PC-9 (cell line): ENCODE results near the gene LONP2. TPM values are rescaled to one million over a fixed set of nuclear protein-coding genes. Genes with fewer than 3 reads are reported as not detected.

ENCODE experiments used
- BruUV-seq: library from RNA; stranded (reverse); fragments of 400-500 nt; replicated peaks from 2 replicates; lab custom pipeline; 2021; lab: Mats Ljungman, UMichigan
- CTCF ChIA-PET: fragments of 300-600 bp; sonication (Branson Sonifier 250); formaldehyde crosslinking; loops from one replicate; lab custom pipeline; 2022; ENCODE audit warnings: antibody characterized with exemption; lab: Charles Lee
- POLR2A ChIA-PET: fragments of 300-600 bp; sonication (Branson Sonifier 250); formaldehyde crosslinking; loops from one replicate; lab custom pipeline; 2022; ENCODE audit warnings: antibody characterized with exemption; ENCODE audit not compliant: unreplicated experiment; lab: Charles Lee
- DNase-seq, 2 experiments: peaks; one replicate each; pipeline versions ENCODE4 v3.0.0 to v3.0.0-alpha.2; 2015 to 2022; ENCODE audit warnings: mixed read lengths in 1 of 2
- H2AFZ ChIP-seq: fragments of 200-600 bp; sonication (generic); 2 replicates; pipeline ENCODE4 v1.8.1; 2017; ENCODE audit warnings: antibody characterized with exemption
- H3F3A ChIP-seq: fragments of 200-600 bp; sonication (generic); 2 replicates; pipeline ENCODE4 v1.8.1; 2017; ENCODE audit warnings: antibody characterized with exemption, mild to moderate bottlenecking, low read depth; ENCODE audit not compliant: insufficient read depth
- H3K27ac ChIP-seq: fragments of 200-600 bp; sonication (generic); 2 replicates; pipeline ENCODE4 v1.6.1; 2016; ENCODE audit warnings: mixed run types
- H3K27me3 ChIP-seq: fragments of 200-600 bp; sonication (generic); 2 replicates; pipeline ENCODE4 v1.6.1; 2016; ENCODE audit warnings: low read depth, mixed run types; ENCODE audit not compliant: insufficient read depth
- H3K36me3 ChIP-seq: fragments of 200-600 bp; sonication (generic); 2 replicates; pipeline ENCODE4 v1.6.1; 2016; ENCODE audit warnings: low read depth, mixed run types
- H3K4me1 ChIP-seq: fragments of 200-600 bp; sonication (generic); replicated peaks from 2 replicates; pipeline ENCODE4 v1.6.1; 2016; ENCODE audit warnings: mixed run types; ENCODE audit not compliant: insufficient read depth
- H3K4me2 ChIP-seq: fragments of 200-600 bp; sonication (generic); 2 replicates; pipeline ENCODE4 v1.6.1; 2017; ENCODE audit warnings: mixed run types
- H3K4me3 ChIP-seq: fragments of 200-600 bp; sonication (generic); 2 replicates; pipeline ENCODE4 v1.6.1; 2016; ENCODE audit warnings: mixed run types
- H3K79me2 ChIP-seq: fragments of 200-600 bp; sonication (generic); 2 replicates; pipeline ENCODE4 v1.6.1; 2017; ENCODE audit warnings: low read depth, mixed run types
- H3K9me2 ChIP-seq: fragments of 200-600 bp; sonication (generic); 2 replicates; pipeline ENCODE4 v1.8.1; 2017; ENCODE audit warnings: mild to moderate bottlenecking; ENCODE audit not compliant: insufficient read depth
- H3K9me3 ChIP-seq: fragments of 200-600 bp; sonication (generic); 2 replicates; pipeline ENCODE4 v1.8.1; 2016; ENCODE audit warnings: low read depth; ENCODE audit not compliant: insufficient read depth
- H4K20me1 ChIP-seq: fragments of 200-600 bp; sonication (generic); 2 replicates; pipeline ENCODE4 v1.8.1; 2017; ENCODE audit not compliant: insufficient read depth
- CTCF ChIP-seq: fragments of 200-600 bp; sonication (generic); conservative IDR thresholded peaks from 2 replicates; pipeline ENCODE4 v1.6.1; 2017; ENCODE audit warnings: mixed run types, antibody characterized with exemption, mild to moderate bottlenecking, moderate library complexity
- EZH2 ChIP-seq: fragments of 200-600 bp; sonication (generic); IDR thresholded peaks from 2 replicates; pipeline ENCODE4 v1.8.0; 2017; ENCODE audit warnings: antibody characterized with exemption, low read depth
- intact Hi-C: fragments of 100-400 bp; cut with micrococcal nuclease; formaldehyde crosslinking; loops from one replicate; pipeline ENCODE4 v1.10.0; 2022; ENCODE audit not compliant: unreplicated experiment
- total RNA-seq: library from RNA; stranded (reverse); gene quantifications from 2 replicates; pipeline ENCODE4 v1.2.3, GENCODE V29; 2021

LONP2 gene
- total RNA-seq, 1 experiment from 2014 or later: 47.0 TPM

- no TSS peak for BruUV-seq
- H3F3A ChIP-seq: no peaks in the 10 kb centered on the region
- intact Hi-C loops: no loop called here
- no peaks in the 10 kb centered on the region for H3K79me2 ChIP-seq
- H3K27me3 ChIP-seq: no peaks in the 10 kb centered on the region
- H3K9me3 ChIP-seq: no peaks in the 10 kb centered on the region
- no peaks in the 10 kb centered on the region for H4K20me1 ChIP-seq
- ChIA-PET POLR2A (interaction anchor here (0.6 kb wide), 1 partner anchor 33 kb away, joined by 8 read pairs; no protein-coding TSS in a partner anchor), CTCF (no interaction called here)
- no peak overlapping the region for H3K4me3 ChIP-seq
- H3K27ac ChIP-seq: no peak overlapping the region
- H3K4me2 ChIP-seq: no peak overlapping the region
- no peak for DNase-seq
- no peak for TF ChIP-seq EZH2
- no peak for TF ChIP-seq CTCF
- no peak overlapping the region for H2AFZ ChIP-seq
- H3K36me3 ChIP-seq: no peaks in the 10 kb centered on the region
- H3K9me2 ChIP-seq: no peaks in the 10 kb centered on the region
- H3K4me1 ChIP-seq: 0 out of 2 replicates have a peak, but pooled peaks cover 4% of the 10 kb centered on the region
Measured at GRCh38 chr16:48323783-48324775, 80.0 kb downstream of the LONP2 start.

DNA sequence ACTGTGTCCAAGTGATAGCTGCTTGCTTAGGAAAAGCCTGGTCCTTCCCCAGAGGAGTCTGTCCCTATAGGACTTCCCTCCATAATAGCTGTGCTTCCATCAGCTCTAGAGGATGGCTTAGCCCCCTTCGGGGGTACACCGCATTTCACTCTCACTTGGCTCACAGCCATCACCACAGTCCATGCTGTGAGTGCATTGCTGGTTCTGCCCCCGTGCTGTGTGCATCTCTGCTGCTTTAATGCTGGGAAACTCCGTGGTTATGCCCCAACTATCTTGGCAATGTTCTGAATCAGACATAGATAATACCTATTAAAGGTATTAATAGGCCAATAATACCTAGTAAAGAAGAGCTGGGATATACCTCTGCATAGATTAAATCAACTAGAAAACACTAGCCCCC lies 82.8 kb downstream of the LONP2 start:
- H3K79me2 ChIP-seq: no peaks in the 10 kb centered on the region
- no peak overlapping the region for H3K27ac ChIP-seq
- no peaks in the 10 kb centered on the region for H3K9me3 ChIP-seq
- DNase-seq: no peak
- no peaks in the 10 kb centered on the region for H3K4me1 ChIP-seq
- no peak overlapping the region for H3K4me3 ChIP-seq
- no peaks in the 10 kb centered on the region for H3K9me2 ChIP-seq
- CTCF ChIA-PET: no interaction called here
- POLR2A ChIA-PET: no interaction called here
- intact Hi-C loops: no loop called here
- no peak overlapping the region for H3K4me2 ChIP-seq
- BruUV-seq: no TSS peak
- TF ChIP-seq CTCF (no peak), EZH2 (no peak)
- no peaks in the 10 kb centered on the region for H3K36me3 ChIP-seq
- no peak overlapping the region for H2AFZ ChIP-seq
- H3K27me3 ChIP-seq: no peaks in the 10 kb centered on the region
- no peaks in the 10 kb centered on the region for H3F3A ChIP-seq
- no peaks in the 10 kb centered on the region for H4K20me1 ChIP-seq

DNA sequence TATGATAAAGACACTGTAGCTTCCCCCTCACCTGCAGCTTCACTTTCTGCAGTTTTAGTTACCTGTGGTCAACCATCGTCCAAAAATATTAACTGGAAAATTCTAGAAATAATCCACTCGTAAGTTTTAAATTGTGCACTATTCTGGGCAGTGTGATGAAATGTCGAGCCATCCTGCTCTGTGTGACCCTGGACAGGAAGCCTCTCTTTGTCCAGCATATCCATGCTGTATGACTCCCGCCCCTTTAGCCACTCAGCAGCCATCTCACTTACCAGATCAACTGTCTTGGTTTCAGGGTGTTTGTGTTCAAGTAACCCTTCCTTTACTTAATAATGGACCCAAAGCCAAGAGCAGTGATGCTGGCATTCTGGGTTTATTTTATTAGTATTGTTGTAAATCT lies 85.0 kb downstream of the LONP2 start:
- Histone ChIP-seq H3K27me3 (no peaks in the 10 kb centered on the region), H3K9me2 (no peaks in the 10 kb centered on the region), H3K9me3 (no peaks in the 10 kb centered on the region), H3K36me3 (0 out of 2 replicates have a peak, but pooled peaks cover 3% of the 10 kb centered on the region), H4K20me1 (no peaks in the 10 kb centered on the region), H3K4me1 (no peaks in the 10 kb centered on the region), H2AFZ (no peak overlapping the region), H3K27ac (no peak overlapping the region), H3K4me2 (no peak overlapping the region), H3K4me3 (no peak overlapping the region), H3F3A (no peaks in the 10 kb centered on the region), H3K79me2 (no peaks in the 10 kb centered on the region)
- no peak for TF ChIP-seq EZH2
- no peak for TF ChIP-seq CTCF
- ChIA-PET CTCF (no interaction called here), POLR2A (no interaction called here)
- DNase-seq: no peak
- BruUV-seq: no TSS peak
- intact Hi-C loops: no loop called here
